ENCODE results near the gene MSL1.

Gene MSL1

GRCh38 chr17:40091691-40092397, 29.9 kb upstream of the MSL1 start:
- no peak for FAIRE-seq

- FAIRE-seq, result no peak
These were observed 29.2 kb upstream of the MSL1 start for GRCh38 chr17:40092581-40092980.

- no peak for FAIRE-seq
These were observed 28.7 kb upstream of the MSL1 start for GRCh38 chr17:40093005-40093579.

- FAIRE-seq, result no peak
These were observed 28.1 kb upstream of the MSL1 start for GRCh38 chr17:40093580-40094201.

- FAIRE-seq, result no peak
These were observed 26.9 kb upstream of the MSL1 start for GRCh38 chr17:40094874-40095273.

GRCh38 chr17:40095351-40095943, 26.3 kb upstream of the MSL1 start:
- FAIRE-seq, result no peak

- FAIRE-seq, result no peak
These were observed 25.6 kb upstream of the MSL1 start for GRCh38 chr17:40095944-40096791.

- FAIRE-seq, result no peak
These were observed 24.7 kb upstream of the MSL1 start for GRCh38 chr17:40097087-40097486.

- no peak for FAIRE-seq
These were observed 23.6 kb upstream of the MSL1 start for GRCh38 chr17:40097931-40098845.

GRCh38 chr17:40098846-40099618, 22.7 kb upstream of the MSL1 start:
- no peak for FAIRE-seq

GRCh38 chr17:40099619-40100418, 22.0 kb upstream of the MSL1 start:
- FAIRE-seq, result no peak

GRCh38 chr17:40100419-40100668, 21.4 kb upstream of the MSL1 start, which contains the start of gene NR1D1:
NR1D1 (minus strand) TSS chr17:40100589; CDS start chr17:40100094, 495 bp downstream.
- no peak for FAIRE-seq

GRCh38 chr17:40100669-40101366, 21.0 kb upstream of the MSL1 start:
- no peak for FAIRE-seq

GRCh38 chr17:40101367-40102210, 20.2 kb upstream of the MSL1 start:
- FAIRE-seq, result no peak

GRCh38 chr17:40103071-40103661, 18.6 kb upstream of the MSL1 start:
- FAIRE-seq, result no peak

- no peak for FAIRE-seq
These were observed 18.1 kb upstream of the MSL1 start for GRCh38 chr17:40103688-40104087.

GRCh38 chr17:40104594-40105486, 16.9 kb upstream of the MSL1 start:
- FAIRE-seq, result no peak

Data from colon (tissue), 2 donors.